Activated CD4-positive, alpha-beta T cell treated with anti-CD3 and anti-CD28 coated beads, Interleukin-2, amount 50 U/mL, for 4 hours (primary cell): ENCODE results near the gene HSPA12B.
A peak's percentile ranks its signal among the peaks of the same experiment; 100 is the strongest.

ENCODE experiments used
- DNase-seq, 2 experiments: peaks; one replicate each; pipeline ENCODE4 v3.0.0-alpha.2; 2020

HSPA12B gene

GRCh38 chr20:3729811-3730540, 2.5 kb upstream of the HSPA12B start:
- no peak for DNase-seq

- DNase-seq, result no peak
Measured at GRCh38 chr20:3730803-3731672, 1.4 kb upstream of the HSPA12B start.

GRCh38 chr20:3731944-3732326, 550 bp upstream of the HSPA12B start:
- DNase-seq, result no peak

GRCh38 chr20:3733119-3733995, 872 bp downstream of the HSPA12B start:
- no peak for DNase-seq

GRCh38 chr20:3734111-3734843, 1.8 kb downstream of the HSPA12B start:
- DNase-seq, result no peak

GRCh38 chr20:3735768-3736167, 3.3 kb downstream of the HSPA12B start:
- no peak for DNase-seq

- DNase-seq, result no peak
Measured at GRCh38 chr20:3738111-3739053, 5.9 kb downstream of the HSPA12B start.

GRCh38 chr20:3739054-3739925, 6.8 kb downstream of the HSPA12B start:
- no peak for DNase-seq

GRCh38 chr20:3739926-3740451, 7.5 kb downstream of the HSPA12B start:
- no peak for DNase-seq

GRCh38 chr20:3740615-3741301, 8.3 kb downstream of the HSPA12B start:
- DNase-seq, result no peak

GRCh38 chr20:3741836-3742458, 9.5 kb downstream of the HSPA12B start:
- no peak for DNase-seq

- no peak for DNase-seq
Measured at GRCh38 chr20:3743251-3743650, 10.8 kb downstream of the HSPA12B start.

- no peak for DNase-seq
Measured at GRCh38 chr20:3744037-3744436, 11.6 kb downstream of the HSPA12B start.

- peak; percentile 79 to 83 for DNase-seq
Measured at GRCh38 chr20:3744806-3745685, 12.6 kb downstream of the HSPA12B start.

- no peak for DNase-seq
Measured at GRCh38 chr20:3745686-3746173, 13.2 kb downstream of the HSPA12B start.

- DNase-seq, result no peak
Measured at GRCh38 chr20:3747471-3747870, 15.0 kb downstream of the HSPA12B start.

GRCh38 chr20:3748073-3748472, 15.6 kb downstream of the HSPA12B start:
- DNase-seq, result no peak
